GM13977 (cell line): ENCODE results near the gene RCN1.
"Not testable (repeated sequence)": the region's sequence is repeated elsewhere in the genome, so short reads cannot be mapped to it uniquely, and the experiment has no call there.

ENCODE experiments used
- DNase-seq: peaks from one replicate; pipeline ENCODE4 v3.0.0; 2012; ENCODE audit warnings: low spot score
- CTCF ChIP-seq: IDR thresholded peaks from 2 replicates; pipeline ENCODE4 v1.5.1; 2012; ENCODE audit warnings: mild to moderate bottlenecking, control low read depth; ENCODE audit not compliant: insufficient read depth; ENCODE audit errors: extremely low read depth, missing control alignments
- in situ Hi-C: fragments of 300-500 bp; cut with MboI; formaldehyde crosslinking; loops from one replicate; pipeline ENCODE4 v1.12.0; 2022; ENCODE audit warnings: low sequenced_read_pairs, low pct_unique_long_range_greater_than_20kb, mixed read lengths, inconsistent platforms; ENCODE audit not compliant: unreplicated experiment

RCN1 gene

GRCh38 chr11:32053151-32053888 lies 37.6 kb upstream of the RCN1 start:
- no peak for TF ChIP-seq CTCF
- no peak for DNase-seq
- in situ Hi-C loops: no loop called here

GRCh38 chr11:32055861-32056260 lies 35.0 kb upstream of the RCN1 start:
- no peak for TF ChIP-seq CTCF
- in situ Hi-C loops: loop anchor here (5.0 kb wide), 1 partner anchor 111 kb away; no protein-coding TSS in a partner anchor
- DNase-seq: no peak

- DNase-seq: no peak
- TF ChIP-seq CTCF: no peak
- in situ Hi-C loops: loop anchor here (5.0 kb wide), 1 partner anchor 111 kb away; no protein-coding TSS in a partner anchor
Observed at GRCh38 chr11:32056438-32056837, 34.4 kb upstream of the RCN1 start.

GRCh38 chr11:32059686-32060462 lies 31.0 kb upstream of the RCN1 start:
- DNase-seq: no peak
- no peak for TF ChIP-seq CTCF
- in situ Hi-C loops: loop anchor here (5.0 kb wide), 1 partner anchor 107 kb away; no protein-coding TSS in a partner anchor

- in situ Hi-C loops: no loop called here
- DNase-seq: no peak
- TF ChIP-seq CTCF: no peak
Observed at GRCh38 chr11:32062540-32062939, 28.3 kb upstream of the RCN1 start.

- DNase-seq, in situ Hi-C loops: not testable (repeated sequence)
Observed at GRCh38 chr11:32063031-32063430, 27.8 kb upstream of the RCN1 start.

GRCh38 chr11:32065865-32066629 lies 24.8 kb upstream of the RCN1 start:
- in situ Hi-C loops: no loop called here
- no peak for DNase-seq
- TF ChIP-seq CTCF: no peak
